AG04449 (cell line): ENCODE measurements around the gene CRABP1.

Experiments
- CTCF ChIA-PET: fragments of 350-600 bp; formaldehyde crosslinking; extraction: SDS; loops from one replicate; lab custom pipeline; 2021; ENCODE audit warnings: antibody characterized with exemption; lab: Yijun Ruan, JAX
- POLR2A ChIA-PET: fragments of 400-600, 350-600 bp; formaldehyde crosslinking; extraction: SDS; loops from one replicate; lab custom pipeline; 2020; ENCODE audit warnings: antibody characterized with exemption, inconsistent platforms; lab: Yijun Ruan, JAX
- DNase-seq: peaks from one replicate; pipeline ENCODE4 v3.0.0-alpha.2; 2010; ENCODE audit warnings: low read depth, low spot score
- H3K4me3 ChIP-seq: 2 replicates; pipeline ENCODE4 v1.5.1; 2011; ENCODE audit warnings: low read depth, mild to moderate bottlenecking, control low read depth, low read length
- TF ChIP-seq, protein P1 (sequence below): IDR thresholded peaks from one replicate; pipeline ENCODE4 v1.5.1; 2011; ENCODE audit warnings: mild to moderate bottlenecking, moderate library complexity, low read length, control low read depth, inconsistent platforms; ENCODE audit not compliant: insufficient read depth; ENCODE audit errors: missing control alignments

CRABP1 gene

DNA sequence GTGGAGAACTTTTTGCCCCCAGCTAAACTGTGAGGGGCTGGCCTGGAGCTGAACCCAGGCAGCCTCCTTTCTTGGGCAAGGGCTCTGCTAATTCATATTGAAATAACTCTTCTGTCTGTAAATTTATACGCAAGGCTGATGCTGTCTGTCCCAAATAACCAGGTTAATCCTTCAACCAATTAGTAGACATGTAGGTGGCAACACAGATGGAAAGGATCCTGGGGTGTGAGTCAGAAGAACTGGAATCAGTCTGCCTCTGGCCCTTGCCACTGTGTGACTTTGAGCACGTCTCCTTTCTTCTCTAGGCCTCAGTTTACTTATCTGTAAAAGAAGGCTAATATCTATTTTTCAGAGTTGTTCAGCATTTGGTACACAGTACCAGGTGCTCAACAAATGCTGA, 49.6 kb downstream of the CRABP1 start:
- TF ChIP-seq, protein P1, sequence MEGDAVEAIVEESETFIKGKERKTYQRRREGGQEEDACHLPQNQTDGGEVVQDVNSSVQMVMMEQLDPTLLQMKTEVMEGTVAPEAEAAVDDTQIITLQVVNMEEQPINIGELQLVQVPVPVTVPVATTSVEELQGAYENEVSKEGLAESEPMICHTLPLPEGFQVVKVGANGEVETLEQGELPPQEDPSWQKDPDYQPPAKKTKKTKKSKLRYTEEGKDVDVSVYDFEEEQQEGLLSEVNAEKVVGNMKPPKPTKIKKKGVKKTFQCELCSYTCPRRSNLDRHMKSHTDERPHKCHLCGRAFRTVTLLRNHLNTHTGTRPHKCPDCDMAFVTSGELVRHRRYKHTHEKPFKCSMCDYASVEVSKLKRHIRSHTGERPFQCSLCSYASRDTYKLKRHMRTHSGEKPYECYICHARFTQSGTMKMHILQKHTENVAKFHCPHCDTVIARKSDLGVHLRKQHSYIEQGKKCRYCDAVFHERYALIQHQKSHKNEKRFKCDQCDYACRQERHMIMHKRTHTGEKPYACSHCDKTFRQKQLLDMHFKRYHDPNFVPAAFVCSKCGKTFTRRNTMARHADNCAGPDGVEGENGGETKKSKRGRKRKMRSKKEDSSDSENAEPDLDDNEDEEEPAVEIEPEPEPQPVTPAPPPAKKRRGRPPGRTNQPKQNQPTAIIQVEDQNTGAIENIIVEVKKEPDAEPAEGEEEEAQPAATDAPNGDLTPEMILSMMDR, result no peak
- POLR2A ChIA-PET, result no interaction called here
- CTCF ChIA-PET, result interaction anchor here (0.8 to 1.2 kb wide), 2 partner anchors 26 to 81 kb away, joined by 3 read pairs; no protein-coding TSS in a partner anchor
- no peak overlapping the region for H3K4me3 ChIP-seq
- DNase-seq, result no peak

DNA sequence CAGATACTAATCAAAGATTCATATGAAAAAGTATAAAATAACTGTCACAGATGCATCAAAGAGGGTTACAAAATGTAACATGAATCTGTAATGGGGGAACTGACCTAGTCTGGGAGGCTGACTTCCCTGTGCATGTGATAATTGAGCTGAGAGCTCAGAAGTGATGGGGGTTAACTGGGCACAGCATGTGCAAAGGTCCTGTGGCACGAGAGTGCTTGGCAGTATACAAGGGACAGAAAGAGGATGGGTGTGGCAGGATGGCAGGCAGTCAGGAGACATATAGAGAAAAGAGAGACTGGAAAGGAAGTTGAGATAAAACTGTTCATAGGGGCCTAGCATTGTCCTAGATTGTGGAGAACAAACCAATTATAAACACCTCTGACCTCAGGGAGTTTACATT, 50.1 kb downstream of the CRABP1 start:
- no peak for DNase-seq
- ChIA-PET POLR2A (interaction anchor here (0.5 kb wide), 1 partner anchor 91 kb away, joined by 3 read pairs; the partner anchor contains the start of gene SKIC8), CTCF (interaction anchor here (1.1 kb wide), 1 partner anchor 9 kb away, joined by 4 read pairs; no protein-coding TSS in a partner anchor)
- TF ChIP-seq, protein P1, result no peak
- H3K4me3 ChIP-seq, result no peak overlapping the region

DNA sequence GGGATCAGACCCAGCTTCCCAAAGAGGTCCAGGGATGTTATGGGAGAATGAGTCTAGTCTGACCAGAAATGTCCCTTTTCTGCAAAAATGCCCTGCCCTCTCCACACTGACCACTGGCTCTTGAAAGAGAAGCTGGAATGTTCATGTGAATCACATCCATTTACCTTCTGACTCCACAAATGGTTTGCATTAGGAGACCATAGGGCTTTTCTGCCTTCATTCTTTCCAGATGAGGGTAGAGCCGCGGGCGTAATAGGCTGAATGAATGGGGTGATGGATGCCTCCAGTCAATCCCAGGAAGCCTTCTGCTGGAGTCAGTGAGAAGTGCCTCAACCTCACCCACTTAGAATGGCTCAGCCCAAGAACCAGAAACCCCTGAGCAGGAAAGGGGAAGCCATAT, 50.7 kb downstream of the CRABP1 start:
- POLR2A ChIA-PET, result interaction anchor here (0.5 kb wide), 1 partner anchor 92 kb away, joined by 3 read pairs; the partner anchor contains the start of gene SKIC8

DNA sequence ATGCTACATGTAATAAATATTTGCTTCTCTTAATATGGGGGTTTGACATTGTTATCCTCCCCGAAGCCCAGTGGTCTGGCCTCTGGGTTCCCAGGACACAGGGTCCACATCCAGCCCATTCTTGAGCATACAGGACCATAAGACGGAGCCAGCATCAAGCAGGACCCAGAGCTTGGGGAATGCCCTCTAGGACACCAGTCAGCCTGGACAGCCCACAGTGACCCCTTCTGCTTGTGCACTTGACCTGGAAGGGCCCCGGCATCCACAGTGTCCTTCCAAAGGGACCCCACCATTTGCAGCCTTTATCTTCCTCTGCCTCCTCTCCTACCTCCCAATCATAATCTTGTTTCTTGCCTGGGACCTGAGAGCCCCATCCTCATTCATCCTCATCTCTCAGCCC, 51.6 kb downstream of the CRABP1 start:
- ChIA-PET POLR2A (no interaction called here), CTCF (interaction anchor here (1.9 to 3.0 kb wide), 2 partner anchors 24 to 29 kb away, joined by 6 to 9 read pairs; no protein-coding TSS in a partner anchor)
- DNase-seq, result no peak
- H3K4me3 ChIP-seq, result no peak overlapping the region
- TF ChIP-seq, protein P1, result no peak

More for the DNA sequence above, 50.7 kb downstream of the CRABP1 start:
- CTCF ChIA-PET, result interaction anchor here (1.1 kb wide), 1 partner anchor 8 kb away, joined by 4 read pairs; no protein-coding TSS in a partner anchor
- H3K4me3 ChIP-seq, result no peak overlapping the region
- DNase-seq, result no peak
- TF ChIP-seq, protein P1, result no peak

DNA sequence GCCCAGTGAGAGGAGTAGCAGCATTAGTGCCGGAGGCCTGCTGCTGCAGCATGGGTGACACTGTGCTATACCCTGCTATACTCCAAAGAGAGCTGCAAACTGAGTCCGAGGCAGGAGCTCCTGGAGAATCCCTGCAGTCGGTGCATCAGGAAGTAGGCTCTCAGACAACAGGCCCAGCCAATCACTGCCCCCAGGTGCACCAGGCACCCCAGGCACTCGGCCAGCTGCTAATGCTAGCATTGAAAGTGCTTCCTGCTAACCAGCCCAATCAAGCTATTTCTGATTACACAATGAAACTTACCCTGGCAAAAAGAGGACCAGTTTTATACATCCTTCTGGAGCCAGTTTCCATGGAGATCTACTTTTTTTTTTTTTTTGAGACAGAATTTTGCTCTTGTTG, 52.3 kb downstream of the CRABP1 start:
- TF ChIP-seq, protein P1, result no peak
- ChIA-PET CTCF (interaction anchor here (1.9 to 3.0 kb wide), 2 partner anchors 23 to 28 kb away, joined by 6 to 9 read pairs; no protein-coding TSS in a partner anchor), POLR2A (no interaction called here)
- H3K4me3 ChIP-seq, result no peak overlapping the region
- no peak for DNase-seq

DNA sequence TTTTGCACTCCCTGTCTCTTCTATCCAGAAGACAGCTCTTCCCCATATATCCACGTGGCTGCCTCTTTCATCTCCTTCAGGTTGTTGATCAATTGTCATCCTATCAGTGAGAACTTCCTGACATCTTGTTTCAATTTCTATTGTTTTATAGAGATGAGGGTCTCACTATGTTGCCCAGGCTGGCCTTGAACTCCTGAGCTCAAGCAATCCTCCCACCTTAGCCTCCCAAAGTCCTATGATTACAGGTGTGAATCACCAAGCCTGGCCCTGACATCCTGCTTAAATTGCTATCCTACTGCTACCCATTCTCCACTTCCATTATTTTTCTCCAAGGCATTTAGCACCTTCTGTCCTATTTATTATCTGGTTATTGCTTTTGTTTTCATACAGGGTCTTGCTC, 53.0 kb downstream of the CRABP1 start:
- CTCF ChIA-PET, result interaction anchor here (1.9 to 3.0 kb wide), 2 partner anchors 22 to 27 kb away, joined by 6 to 9 read pairs; no protein-coding TSS in a partner anchor

More for the DNA sequence above, 53.0 kb downstream of the CRABP1 start:
- DNase-seq, result no peak
- POLR2A ChIA-PET, result no interaction called here
- TF ChIP-seq, protein P1, result no peak
- H3K4me3 ChIP-seq, result no peak overlapping the region
